ENCODE data around the gene MYL11.

- TF ChIP-seq POLR2AphosphoS2 (conservative IDR thresholded peaks at IDR 0.05; ENCODE audit: low read length) (no peak), NR3C1 (IDR thresholded peaks at IDR 0.05) (no peak), RAD21 (conservative IDR thresholded peaks at IDR 0.05 in 1 of 2, IDR thresholded peaks at IDR 0.05 in 1 of 2) (no peak), CHD4 (IDR thresholded peaks at IDR 0.05; ENCODE audit: borderline replicate concordance) (no peak), REST (IDR thresholded peaks at IDR 0.05) (no peak), PHF8 (IDR thresholded peaks at IDR 0.05; ENCODE audit: borderline replicate concordance, low read depth) (no peak), RFX5 (IDR thresholded peaks at IDR 0.05) (no peak), POLR2A (IDR thresholded peaks at IDR 0.05; ENCODE audit: low read length) (no peak), CEBPB (IDR thresholded peaks at IDR 0.05) (no peak), MAFK (IDR thresholded peaks at IDR 0.05; ENCODE audit: partially characterized antibody) (no peak)
- TF ChIP-seq, protein P1, sequence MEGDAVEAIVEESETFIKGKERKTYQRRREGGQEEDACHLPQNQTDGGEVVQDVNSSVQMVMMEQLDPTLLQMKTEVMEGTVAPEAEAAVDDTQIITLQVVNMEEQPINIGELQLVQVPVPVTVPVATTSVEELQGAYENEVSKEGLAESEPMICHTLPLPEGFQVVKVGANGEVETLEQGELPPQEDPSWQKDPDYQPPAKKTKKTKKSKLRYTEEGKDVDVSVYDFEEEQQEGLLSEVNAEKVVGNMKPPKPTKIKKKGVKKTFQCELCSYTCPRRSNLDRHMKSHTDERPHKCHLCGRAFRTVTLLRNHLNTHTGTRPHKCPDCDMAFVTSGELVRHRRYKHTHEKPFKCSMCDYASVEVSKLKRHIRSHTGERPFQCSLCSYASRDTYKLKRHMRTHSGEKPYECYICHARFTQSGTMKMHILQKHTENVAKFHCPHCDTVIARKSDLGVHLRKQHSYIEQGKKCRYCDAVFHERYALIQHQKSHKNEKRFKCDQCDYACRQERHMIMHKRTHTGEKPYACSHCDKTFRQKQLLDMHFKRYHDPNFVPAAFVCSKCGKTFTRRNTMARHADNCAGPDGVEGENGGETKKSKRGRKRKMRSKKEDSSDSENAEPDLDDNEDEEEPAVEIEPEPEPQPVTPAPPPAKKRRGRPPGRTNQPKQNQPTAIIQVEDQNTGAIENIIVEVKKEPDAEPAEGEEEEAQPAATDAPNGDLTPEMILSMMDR (IDR thresholded peaks at IDR 0.05), result no peak
These were observed 24.9 kb upstream of the MYL11 start for GRCh38 chr16:30349675-30350074.
